Lower lobe of right lung (tissue), 2 donors: Measurements from ENCODE around the gene ENTPD8. TPM values are rescaled to one million over a fixed set of nuclear protein-coding genes. Genes with fewer than 3 reads are reported as not detected.

Experiments
- ATAC-seq, 2 donors: fragments of 200-7000 bp; cut with Tn5 transposase; one replicate each; pipeline ENCODE4 v1.9.1; 2020 to 2022; ENCODE audit warnings: mild to moderate bottlenecking in 2 of 2, moderate library complexity in 2 of 2
- DNase-seq: peaks from one replicate; pipeline ENCODE4 v3.0.0-alpha.2; 2020
- H3K27ac ChIP-seq: fragments of 200-600 bp; one replicate; pipeline ENCODE4 v1.8.0; 2022
- H3K27me3 ChIP-seq: fragments of 200-600 bp; one replicate; pipeline ENCODE4 v1.8.0; 2022; ENCODE audit warnings: low read depth
- H3K36me3 ChIP-seq: fragments of 200-600 bp; one replicate; pipeline ENCODE4 v1.8.0; 2022; ENCODE audit warnings: mild to moderate bottlenecking
- H3K4me1 ChIP-seq: fragments of 200-600 bp; one replicate; pipeline ENCODE4 v1.8.0; 2022
- H3K4me3 ChIP-seq: fragments of 200-600 bp; one replicate; pipeline ENCODE4 v1.8.0; 2022; ENCODE audit warnings: mild to moderate bottlenecking
- H3K9me3 ChIP-seq: fragments of 200-600 bp; one replicate; pipeline ENCODE4 v1.8.0; 2022
- intact Hi-C: fragments of 100-400 bp; cut with DNase I; formaldehyde crosslinking; loops from one replicate; pipeline ENCODE4 v1.11.0; 2022
- long read RNA-seq: library from polyadenylated mRNA; unstranded; transcript quantifications from one replicate; pipeline ENCODE4 v2.0.0, GENCODE V29; 2021
- total RNA-seq: library from RNA; stranded (reverse); fragmentation: NEBNext Ultra II Directional; extraction: Animal tissue kit (Norgen Biotek cat#: 25700); gene quantifications from one replicate; pipeline ENCODE4 v1.2.1, GENCODE V29; 2021
- TF ChIP-seq, protein P1 (sequence below): fragments of 200-600 bp; IDR thresholded peaks from one replicate; pipeline ENCODE4 v1.8.0; 2022; ENCODE audit warnings: antibody characterized with exemption, mild to moderate bottlenecking
- donor health status: DM: no; HTN: yes; CAD: no; lungs with severe emphysema.

The ENTPD8 gene, protein sequence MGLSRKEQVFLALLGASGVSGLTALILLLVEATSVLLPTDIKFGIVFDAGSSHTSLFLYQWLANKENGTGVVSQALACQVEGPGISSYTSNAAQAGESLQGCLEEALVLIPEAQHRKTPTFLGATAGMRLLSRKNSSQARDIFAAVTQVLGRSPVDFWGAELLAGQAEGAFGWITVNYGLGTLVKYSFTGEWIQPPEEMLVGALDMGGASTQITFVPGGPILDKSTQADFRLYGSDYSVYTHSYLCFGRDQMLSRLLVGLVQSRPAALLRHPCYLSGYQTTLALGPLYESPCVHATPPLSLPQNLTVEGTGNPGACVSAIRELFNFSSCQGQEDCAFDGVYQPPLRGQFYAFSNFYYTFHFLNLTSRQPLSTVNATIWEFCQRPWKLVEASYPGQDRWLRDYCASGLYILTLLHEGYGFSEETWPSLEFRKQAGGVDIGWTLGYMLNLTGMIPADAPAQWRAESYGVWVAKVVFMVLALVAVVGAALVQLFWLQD
- total RNA-seq = 0.15 TPM
- long read RNA-seq = 0 reads

DNA sequence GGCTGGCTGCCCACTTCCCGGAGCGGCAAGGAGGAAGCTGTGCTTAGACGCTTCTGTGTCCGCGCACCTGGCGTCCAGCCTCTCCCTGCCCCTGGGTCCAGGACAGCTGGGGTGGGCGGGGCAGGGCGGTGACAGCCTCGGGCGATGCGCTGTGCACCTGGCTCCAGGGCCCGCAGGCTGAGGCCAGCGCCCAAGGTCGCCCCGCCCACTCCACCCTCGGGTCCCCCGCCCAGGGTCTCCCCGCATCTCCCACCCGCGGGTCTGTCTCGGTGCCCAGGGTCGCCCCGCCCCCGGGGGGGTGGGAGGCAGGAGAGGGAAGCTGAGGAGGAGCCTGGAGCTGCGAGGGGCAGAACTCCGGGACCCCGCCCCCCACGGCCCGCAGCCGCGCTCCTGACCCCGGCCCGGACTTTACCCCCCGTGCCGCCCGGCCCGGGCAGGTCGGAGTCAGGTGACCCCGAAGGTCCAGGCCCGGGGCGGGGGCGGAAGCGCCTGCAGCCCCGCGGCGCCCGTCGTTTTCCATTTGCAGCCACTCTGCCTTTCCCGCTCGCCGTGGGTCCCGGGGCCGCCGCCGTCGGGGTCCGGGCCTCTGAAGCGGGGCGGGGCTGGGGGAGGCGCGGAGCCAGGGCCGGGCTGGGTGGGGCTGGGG, at the start of gene ENTPD8:
ENTPD8 (minus strand) TSS at position 69 of the 646 bp plus-strand sequence. CDS start 3,072 bp downstream, outside the sequence.
- ATAC-seq (peak; percentile 67 to 69), DNase-seq (peak; percentile 69)
- peak within 1 kb of the TSS; percentile 47 for H3K4me3 ChIP-seq
- H3K27ac ChIP-seq = no peak within 1 kb of the TSS
- TF ChIP-seq, protein P1, sequence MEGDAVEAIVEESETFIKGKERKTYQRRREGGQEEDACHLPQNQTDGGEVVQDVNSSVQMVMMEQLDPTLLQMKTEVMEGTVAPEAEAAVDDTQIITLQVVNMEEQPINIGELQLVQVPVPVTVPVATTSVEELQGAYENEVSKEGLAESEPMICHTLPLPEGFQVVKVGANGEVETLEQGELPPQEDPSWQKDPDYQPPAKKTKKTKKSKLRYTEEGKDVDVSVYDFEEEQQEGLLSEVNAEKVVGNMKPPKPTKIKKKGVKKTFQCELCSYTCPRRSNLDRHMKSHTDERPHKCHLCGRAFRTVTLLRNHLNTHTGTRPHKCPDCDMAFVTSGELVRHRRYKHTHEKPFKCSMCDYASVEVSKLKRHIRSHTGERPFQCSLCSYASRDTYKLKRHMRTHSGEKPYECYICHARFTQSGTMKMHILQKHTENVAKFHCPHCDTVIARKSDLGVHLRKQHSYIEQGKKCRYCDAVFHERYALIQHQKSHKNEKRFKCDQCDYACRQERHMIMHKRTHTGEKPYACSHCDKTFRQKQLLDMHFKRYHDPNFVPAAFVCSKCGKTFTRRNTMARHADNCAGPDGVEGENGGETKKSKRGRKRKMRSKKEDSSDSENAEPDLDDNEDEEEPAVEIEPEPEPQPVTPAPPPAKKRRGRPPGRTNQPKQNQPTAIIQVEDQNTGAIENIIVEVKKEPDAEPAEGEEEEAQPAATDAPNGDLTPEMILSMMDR = no peak
- H3K27me3 ChIP-seq = peaks cover 19% of the 10 kb centered on the region
- H3K9me3 ChIP-seq = no peaks in the 10 kb centered on the region
- H3K36me3 ChIP-seq = no peaks in the 10 kb centered on the region
- peaks cover 18% of the 10 kb centered on the region for H3K4me1 ChIP-seq
- intact Hi-C loops = no loop called here

DNA sequence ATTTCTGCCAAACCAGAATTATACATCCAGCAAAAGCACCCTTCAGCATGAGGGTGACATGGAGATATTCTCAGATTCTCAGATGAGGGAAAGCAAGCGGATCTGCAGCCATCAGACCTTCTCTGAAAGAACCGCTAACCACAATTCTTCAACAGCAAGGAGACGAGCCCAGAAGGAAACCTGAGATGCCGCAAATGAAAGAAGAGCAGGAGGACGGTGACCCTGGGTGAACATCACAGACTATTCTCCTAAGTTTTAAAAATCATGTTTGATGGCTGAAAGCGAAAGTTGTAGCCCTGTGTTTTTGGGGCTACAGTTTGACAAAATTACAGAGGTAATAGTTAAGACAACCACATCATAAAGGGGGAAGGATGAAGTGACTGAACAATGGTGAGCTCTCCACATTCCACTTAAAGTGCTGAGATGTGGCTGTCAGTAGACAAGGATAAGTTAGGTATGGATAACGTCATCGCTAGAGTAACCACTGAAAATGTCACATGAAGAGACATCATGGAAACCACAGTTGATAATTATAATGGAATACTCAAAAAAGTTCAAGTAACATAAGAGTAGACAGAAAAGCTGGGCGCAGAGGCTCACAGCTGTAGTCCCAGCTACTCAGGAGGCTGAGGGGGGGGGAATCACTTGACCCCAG, 49.5 kb upstream of the ENTPD8 start:
- Histone ChIP-seq H3K9me3 (no peaks in the 10 kb centered on the region), H3K36me3 (peaks cover 5% of the 10 kb centered on the region), H3K4me1 (no peaks in the 10 kb centered on the region), H3K4me3 (no peak overlapping the region), H3K27me3 (no peaks in the 10 kb centered on the region), H3K27ac (no peak overlapping the region)
- TF ChIP-seq, protein P1 = no peak
- DNase-seq (no peak), ATAC-seq (no peak)
- intact Hi-C loops = no loop called here

DNA sequence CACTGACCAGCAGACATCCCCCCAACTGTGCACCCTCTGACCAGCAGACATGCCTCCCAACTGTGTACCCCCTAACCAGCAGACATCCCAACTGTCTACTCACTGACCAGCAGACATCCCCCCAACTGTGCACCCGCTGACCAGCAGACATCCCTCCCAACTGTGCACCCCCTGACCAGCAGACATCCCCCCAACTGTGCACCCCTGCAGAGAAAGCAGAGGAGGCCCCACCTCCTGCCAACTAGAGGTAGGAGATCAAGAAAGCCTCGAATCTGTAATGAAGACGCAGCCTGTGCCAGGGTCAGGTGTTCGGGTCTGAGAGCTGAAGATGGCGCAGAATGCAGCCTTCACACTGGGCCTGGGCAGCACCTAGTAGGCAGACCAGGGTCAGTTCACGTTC, 47.7 kb upstream of the ENTPD8 start:
- H3K4me3 ChIP-seq = no peak overlapping the region
- no peaks in the 10 kb centered on the region for H3K9me3 ChIP-seq
- DNase-seq (no peak), ATAC-seq (no peak)
- no peaks in the 10 kb centered on the region for H3K27me3 ChIP-seq
- H3K27ac ChIP-seq = no peak overlapping the region
- intact Hi-C loops = no loop called here
- no peaks in the 10 kb centered on the region for H3K4me1 ChIP-seq
- TF ChIP-seq, protein P1 = no peak
- H3K36me3 ChIP-seq = peaks cover 5% of the 10 kb centered on the region

DNA sequence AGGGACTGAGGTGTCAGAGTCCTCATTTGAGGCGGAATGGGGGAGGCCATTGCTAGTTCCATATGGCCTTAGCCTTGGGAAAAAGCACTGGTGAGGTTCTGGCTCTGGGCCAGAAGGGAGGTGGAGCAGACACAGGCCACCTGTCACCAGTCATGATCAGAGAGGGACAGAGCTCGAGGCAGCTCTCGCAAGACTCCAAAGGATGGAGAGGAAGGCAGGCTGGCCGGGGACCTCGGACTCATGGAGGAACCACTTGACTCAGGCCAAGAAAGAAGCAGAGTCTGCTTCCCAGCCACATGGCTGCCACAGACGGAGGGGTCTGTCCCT, 47.1 kb upstream of the ENTPD8 start:
- intact Hi-C loops = no loop called here
- H3K36me3 ChIP-seq = peaks cover 5% of the 10 kb centered on the region
- ATAC-seq = no peak
- no peaks in the 10 kb centered on the region for H3K27me3 ChIP-seq
- no peaks in the 10 kb centered on the region for H3K4me1 ChIP-seq
- H3K4me3 ChIP-seq = no peak overlapping the region
- peak; percentile 41 for DNase-seq
- TF ChIP-seq, protein P1 = no peak
- H3K27ac ChIP-seq = no peak overlapping the region
- no peaks in the 10 kb centered on the region for H3K9me3 ChIP-seq

DNA sequence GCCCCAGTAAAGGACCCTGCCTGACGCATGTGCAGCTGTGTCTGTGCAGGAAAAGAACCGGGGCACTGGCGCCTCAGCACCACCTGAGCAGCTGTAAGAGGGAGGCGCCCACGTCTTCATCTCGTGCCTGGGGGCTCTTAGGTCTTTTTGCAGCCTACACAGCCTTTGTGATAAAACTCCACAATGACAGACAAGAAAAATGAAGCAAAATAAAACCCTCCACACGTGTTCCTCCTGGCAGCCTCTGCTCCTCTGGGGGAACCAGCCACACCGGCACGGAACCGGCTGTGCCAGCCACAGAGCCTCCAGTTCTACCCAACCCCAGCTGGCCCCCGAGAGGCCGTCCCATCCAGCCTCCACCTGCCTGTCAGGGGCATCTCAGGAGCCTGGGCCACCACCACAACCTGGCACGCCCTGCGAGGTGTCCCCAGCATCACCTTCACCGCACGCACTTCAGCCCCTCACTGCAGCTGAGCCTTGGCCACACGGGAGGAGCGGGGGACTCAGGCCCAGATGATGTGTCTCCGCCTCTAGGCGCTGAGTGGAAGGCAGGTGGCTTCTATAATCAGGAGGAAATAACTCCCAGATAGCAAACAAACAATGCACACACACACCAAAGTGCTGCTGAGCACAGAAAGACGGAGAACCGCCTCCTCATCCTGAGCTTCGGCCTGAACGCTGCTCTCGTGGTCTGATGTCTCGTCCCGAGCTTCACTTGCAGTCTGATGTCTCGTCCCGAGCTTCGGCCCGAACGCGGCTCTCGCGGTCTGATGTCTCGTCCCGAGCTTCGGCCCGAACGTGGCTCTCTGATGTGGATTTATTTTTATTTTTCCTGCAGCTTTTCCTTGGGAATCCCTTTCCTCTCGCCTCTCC, 46.5 kb upstream of the ENTPD8 start:
- Histone ChIP-seq H3K4me1 (no peaks in the 10 kb centered on the region), H3K4me3 (no peak overlapping the region), H3K9me3 (no peaks in the 10 kb centered on the region), H3K27me3 (no peaks in the 10 kb centered on the region), H3K36me3 (peaks cover 5% of the 10 kb centered on the region), H3K27ac (no peak overlapping the region)
- intact Hi-C loops = no loop called here
- DNase-seq (no peak), ATAC-seq (no peak)
- TF ChIP-seq, protein P1 = no peak
